ENCODE results near the gene BUB1B.

DNA sequence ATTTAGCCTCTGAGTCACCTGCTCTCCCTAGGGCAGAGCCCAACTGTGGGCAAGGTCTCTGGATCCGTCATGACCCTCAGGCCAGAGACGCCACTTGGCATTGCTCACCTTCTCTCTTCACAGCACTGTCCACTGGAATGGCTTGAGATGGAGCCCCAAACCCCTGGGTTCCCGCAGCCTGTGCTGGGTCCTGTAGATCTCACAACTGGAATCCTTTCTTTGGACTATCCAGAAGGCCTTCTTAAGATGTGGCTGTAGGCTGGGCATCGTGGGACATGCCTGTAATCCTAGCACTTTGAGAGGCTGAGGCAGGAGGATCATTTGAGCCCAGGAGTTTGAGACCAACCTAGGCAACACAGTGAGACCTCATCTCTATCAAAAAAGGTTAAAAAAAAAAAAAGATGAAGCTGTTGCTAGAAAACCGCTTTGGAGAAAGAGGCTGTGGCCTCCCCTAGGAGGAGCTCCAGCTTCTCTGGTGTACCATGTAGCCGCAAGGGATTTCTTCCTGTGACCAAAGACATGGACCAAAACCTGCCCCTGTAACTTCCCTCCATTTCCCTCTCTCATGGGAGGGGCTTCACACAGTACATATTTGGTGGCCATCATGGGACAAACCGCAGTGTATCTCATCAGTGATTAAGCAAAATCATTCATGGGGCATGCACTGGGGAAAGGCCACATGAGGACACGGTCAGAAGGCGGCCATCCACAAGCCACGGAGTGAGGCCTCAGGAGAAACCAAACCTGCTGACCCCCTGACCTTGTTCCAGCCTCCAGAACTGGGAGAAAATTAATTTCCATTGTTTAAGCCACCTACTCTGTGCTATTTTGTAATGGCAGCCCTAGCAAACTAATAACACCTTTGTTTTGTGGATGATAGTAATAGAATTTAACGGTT, 23.3 kb upstream of the BUB1B start:
- TF ChIP-seq, protein P1, sequence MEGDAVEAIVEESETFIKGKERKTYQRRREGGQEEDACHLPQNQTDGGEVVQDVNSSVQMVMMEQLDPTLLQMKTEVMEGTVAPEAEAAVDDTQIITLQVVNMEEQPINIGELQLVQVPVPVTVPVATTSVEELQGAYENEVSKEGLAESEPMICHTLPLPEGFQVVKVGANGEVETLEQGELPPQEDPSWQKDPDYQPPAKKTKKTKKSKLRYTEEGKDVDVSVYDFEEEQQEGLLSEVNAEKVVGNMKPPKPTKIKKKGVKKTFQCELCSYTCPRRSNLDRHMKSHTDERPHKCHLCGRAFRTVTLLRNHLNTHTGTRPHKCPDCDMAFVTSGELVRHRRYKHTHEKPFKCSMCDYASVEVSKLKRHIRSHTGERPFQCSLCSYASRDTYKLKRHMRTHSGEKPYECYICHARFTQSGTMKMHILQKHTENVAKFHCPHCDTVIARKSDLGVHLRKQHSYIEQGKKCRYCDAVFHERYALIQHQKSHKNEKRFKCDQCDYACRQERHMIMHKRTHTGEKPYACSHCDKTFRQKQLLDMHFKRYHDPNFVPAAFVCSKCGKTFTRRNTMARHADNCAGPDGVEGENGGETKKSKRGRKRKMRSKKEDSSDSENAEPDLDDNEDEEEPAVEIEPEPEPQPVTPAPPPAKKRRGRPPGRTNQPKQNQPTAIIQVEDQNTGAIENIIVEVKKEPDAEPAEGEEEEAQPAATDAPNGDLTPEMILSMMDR (IDR thresholded peaks at IDR 0.05; ENCODE audit: low read length): no peak
- TF ChIP-seq EZH2 (optimal IDR thresholded peaks at IDR 0.05; ENCODE audit: low read depth, low read length) (no peak), EZH2phosphoT487 (IDR thresholded peaks at IDR 0.05; ENCODE audit: low read length) (no peak)

All from MM.1S (cell line).